Hepatocyte (in vitro differentiated cells): ENCODE data around the gene NCAPD3.

ENCODE experiments used
- CTCF ChIP-seq: fragments of 200-600 bp; sonication (generic); IDR thresholded peaks from 2 replicates; pipeline ENCODE4 v1.5.1; 2016; ENCODE audit warnings: antibody characterized with exemption, mild to moderate bottlenecking; ENCODE audit not compliant: poor library complexity
- EZH2 ChIP-seq: fragments of 200-600 bp; sonication (generic); IDR thresholded peaks from 2 replicates; pipeline ENCODE4 v1.6.1; 2016; ENCODE audit warnings: antibody characterized with exemption, mild to moderate bottlenecking, borderline replicate concordance
- EZH2phosphoT487 ChIP-seq: fragments of 200-600 bp; sonication (generic); IDR thresholded peaks from one replicate; pipeline ENCODE4 v1.6.1; 2018; ENCODE audit warnings: antibody characterized with exemption, mild to moderate bottlenecking, low read depth, moderate library complexity; ENCODE audit not compliant: unreplicated experiment, severe bottlenecking

- no peak for TF ChIP-seq CTCF
- no peak for TF ChIP-seq EZH2
- no peak for TF ChIP-seq EZH2phosphoT487
These were observed 24.2 kb downstream of the NCAPD3 start for GRCh38 chr11:134199531-134199930.
